ENCODE measurements around the gene D2HGDH. TPM values are rescaled to one million over a fixed set of nuclear protein-coding genes. Genes with fewer than 3 reads are reported as not detected.
"Not testable (repeated sequence)": the region's sequence is repeated elsewhere in the genome, so short reads cannot be mapped to it uniquely, and the experiment has no call there.

The D2HGDH gene
- total RNA-seq, 4 donors from 2014 or later = 15.9 to 39.6 (median 20.3) TPM

GRCh38 chr2:241777170-241777685 lies 42.8 kb downstream of the D2HGDH start:
- TF ChIP-seq POLR2A (IDR thresholded peaks at IDR 0.05) = no peak
- TF ChIP-seq, protein P1, sequence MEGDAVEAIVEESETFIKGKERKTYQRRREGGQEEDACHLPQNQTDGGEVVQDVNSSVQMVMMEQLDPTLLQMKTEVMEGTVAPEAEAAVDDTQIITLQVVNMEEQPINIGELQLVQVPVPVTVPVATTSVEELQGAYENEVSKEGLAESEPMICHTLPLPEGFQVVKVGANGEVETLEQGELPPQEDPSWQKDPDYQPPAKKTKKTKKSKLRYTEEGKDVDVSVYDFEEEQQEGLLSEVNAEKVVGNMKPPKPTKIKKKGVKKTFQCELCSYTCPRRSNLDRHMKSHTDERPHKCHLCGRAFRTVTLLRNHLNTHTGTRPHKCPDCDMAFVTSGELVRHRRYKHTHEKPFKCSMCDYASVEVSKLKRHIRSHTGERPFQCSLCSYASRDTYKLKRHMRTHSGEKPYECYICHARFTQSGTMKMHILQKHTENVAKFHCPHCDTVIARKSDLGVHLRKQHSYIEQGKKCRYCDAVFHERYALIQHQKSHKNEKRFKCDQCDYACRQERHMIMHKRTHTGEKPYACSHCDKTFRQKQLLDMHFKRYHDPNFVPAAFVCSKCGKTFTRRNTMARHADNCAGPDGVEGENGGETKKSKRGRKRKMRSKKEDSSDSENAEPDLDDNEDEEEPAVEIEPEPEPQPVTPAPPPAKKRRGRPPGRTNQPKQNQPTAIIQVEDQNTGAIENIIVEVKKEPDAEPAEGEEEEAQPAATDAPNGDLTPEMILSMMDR (IDR thresholded peaks at IDR 0.05 in 4 of 5, conservative IDR thresholded peaks at IDR 0.05 in 1 of 5) = no peak
- ATAC-seq = no peak
- DNase-seq = no peak
- no peaks in the 10 kb centered on the region for H3K4me1 ChIP-seq
- H3K4me3 ChIP-seq = no peak overlapping the region
- no peak overlapping the region for H3K27ac ChIP-seq
- H3K9me3 ChIP-seq = no peaks in the 10 kb centered on the region
- H3K36me3 ChIP-seq = no peaks in the 10 kb centered on the region
- intact Hi-C loops (cut with DNase I; ENCODE audit: low total_unique reads) = no loop called here
- H3K27me3 ChIP-seq = peaks cover 10 to 12% (median 11%) of the 10 kb centered on the region in 3 donors
- in situ Hi-C loops (cut with MboI; ENCODE audit: low sequenced_read_pairs in 4 of 4) = no loop called here

DNA sequence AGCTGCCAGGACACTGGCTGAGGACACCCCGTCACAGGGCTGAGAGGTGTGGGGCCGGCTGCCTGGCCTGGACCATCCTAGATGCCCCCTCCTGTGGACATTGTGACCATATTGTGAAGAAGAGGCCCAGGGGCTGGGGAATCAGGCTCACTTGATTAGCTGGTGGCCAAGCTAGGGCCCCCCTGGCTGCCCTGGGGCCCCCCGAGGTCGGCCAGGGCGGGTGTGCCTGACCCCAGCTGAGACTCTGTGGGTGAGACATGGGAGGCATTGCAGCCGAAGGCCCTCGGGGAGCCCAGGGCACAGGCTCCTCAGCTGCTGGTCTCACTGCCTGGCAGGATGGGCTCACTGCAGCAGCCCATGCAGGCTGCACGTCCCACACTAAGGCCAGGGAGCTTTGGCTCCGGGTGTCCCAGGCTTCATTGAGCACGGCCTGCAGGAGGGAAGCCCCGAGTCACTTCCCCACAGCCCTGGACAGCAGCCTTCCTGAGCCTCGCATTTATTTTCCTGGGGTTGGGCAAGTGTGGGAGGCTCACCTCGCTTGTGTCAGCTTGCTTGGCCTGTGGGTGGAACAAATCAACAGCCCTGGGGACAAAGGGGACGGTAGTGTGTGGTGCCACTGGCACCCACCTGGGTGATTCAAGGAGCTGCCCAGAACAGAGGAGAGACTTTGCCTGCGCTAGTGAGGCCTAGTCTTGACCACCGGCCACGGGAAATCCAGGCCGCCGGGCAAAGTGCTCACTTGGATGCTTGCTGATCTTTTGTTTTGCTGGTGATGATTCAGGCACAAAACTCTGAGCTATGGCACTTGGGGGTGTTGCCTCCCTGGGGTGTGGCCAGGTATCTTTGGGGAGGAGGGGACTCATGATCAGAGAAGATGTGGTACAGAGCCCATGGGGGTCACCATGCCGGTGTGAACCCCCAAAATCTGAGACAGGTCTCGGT lies 43.5 kb downstream of the D2HGDH start:
- in situ Hi-C loops (cut with MboI; ENCODE audit: low sequenced_read_pairs in 4 of 4) (no loop called here), intact Hi-C loops (cut with DNase I; ENCODE audit: low total_unique reads) (no loop called here)
- no peaks in the 10 kb centered on the region for H3K36me3 ChIP-seq
- ATAC-seq (no peak), DNase-seq (no peak)
- no peak overlapping the region for H3K27ac ChIP-seq
- no peaks in the 10 kb centered on the region for H3K9me3 ChIP-seq
- H3K4me3 ChIP-seq = no peak overlapping the region
- no peak for TF ChIP-seq POLR2A (IDR thresholded peaks at IDR 0.05)
- TF ChIP-seq, protein P1 (IDR thresholded peaks at IDR 0.05 in 4 of 5, conservative IDR thresholded peaks at IDR 0.05 in 1 of 5) = no peak
- H3K4me1 ChIP-seq = no peaks in the 10 kb centered on the region
- H3K27me3 ChIP-seq = peaks cover 10 to 12% (median 11%) of the 10 kb centered on the region in 3 donors

DNA sequence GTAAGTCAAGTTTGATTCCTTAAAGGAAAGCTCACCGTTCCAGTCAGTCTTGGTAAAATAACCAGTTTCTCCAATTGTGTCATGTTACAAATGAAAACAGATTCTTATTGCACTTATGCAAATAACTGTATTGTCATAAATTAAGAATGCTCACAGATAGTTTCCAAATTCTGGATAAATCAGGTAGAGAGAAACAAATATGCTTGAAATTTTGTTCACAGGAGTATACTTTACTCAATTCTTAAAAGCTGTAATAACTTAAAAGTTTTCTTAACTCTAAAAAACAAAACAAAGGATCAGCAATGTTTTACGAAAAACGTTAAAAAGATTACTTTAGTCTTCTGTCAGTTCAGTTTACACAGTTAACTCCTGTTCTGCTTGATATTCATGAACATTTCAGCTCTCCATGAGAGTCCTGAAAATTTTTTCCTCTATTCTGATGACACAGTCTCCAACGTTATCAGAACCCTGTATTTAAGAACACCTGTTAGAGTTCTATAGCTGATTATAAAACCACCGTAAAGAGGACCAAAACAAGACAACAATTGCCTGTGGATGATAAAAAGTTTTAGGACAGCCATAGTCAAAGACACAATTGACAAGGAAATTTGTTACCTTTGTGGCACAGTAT lies 46.6 kb downstream of the D2HGDH start:
- Histone ChIP-seq H3K27ac (no peak overlapping the region), H3K9me3 (no peaks in the 10 kb centered on the region), H3K36me3 (no peaks in the 10 kb centered on the region), H3K27me3 (no peaks in the 10 kb centered on the region), H3K4me3 (no peak overlapping the region), H3K4me1 (no peaks in the 10 kb centered on the region)
- ATAC-seq (no peak), DNase-seq (no peak)
- intact Hi-C loops (cut with DNase I; ENCODE audit: low total_unique reads) (no loop called here), in situ Hi-C loops (cut with MboI; ENCODE audit: low sequenced_read_pairs in 4 of 4) (no loop called here)
- TF ChIP-seq, protein P1 (IDR thresholded peaks at IDR 0.05 in 4 of 5, conservative IDR thresholded peaks at IDR 0.05 in 1 of 5) = no peak
- no peak for TF ChIP-seq POLR2A (IDR thresholded peaks at IDR 0.05)

GRCh38 chr2:241782053-241782452 lies 47.6 kb downstream of the D2HGDH start:
- H3K36me3 ChIP-seq; H3K4me1 ChIP-seq; intact Hi-C loops (cut with DNase I; ENCODE audit: low total_unique reads); H3K27me3 ChIP-seq; H3K9me3 ChIP-seq; H3K4me3 ChIP-seq; DNase-seq; ATAC-seq; H3K27ac ChIP-seq; in situ Hi-C loops (cut with MboI; ENCODE audit: low sequenced_read_pairs in 4 of 4): not testable (repeated sequence)

DNA sequence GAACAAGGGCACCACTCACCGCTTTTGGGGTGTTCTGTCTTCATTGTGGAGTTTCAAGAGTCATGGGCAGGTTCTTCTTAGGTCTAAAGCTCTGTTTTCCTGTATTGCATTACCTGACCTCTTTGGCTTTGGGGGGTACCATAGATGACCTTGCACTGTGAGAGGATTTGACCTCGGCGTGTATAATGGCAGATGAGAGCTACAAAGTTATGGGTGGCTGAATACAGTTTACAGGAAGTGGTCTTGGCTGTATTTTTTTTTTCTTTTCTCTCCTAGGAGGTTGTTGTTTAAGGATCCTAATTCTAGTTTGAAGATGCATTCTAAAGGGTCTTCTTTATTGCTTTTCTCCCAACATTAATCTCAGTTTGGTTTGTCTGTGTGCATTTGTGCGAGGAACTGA lies 53.7 kb downstream of the D2HGDH start:
- DNase-seq (no peak), ATAC-seq (no peak)
- in situ Hi-C loops (cut with MboI; ENCODE audit: low sequenced_read_pairs in 4 of 4) = no loop called here
- no peak for TF ChIP-seq POLR2A (IDR thresholded peaks at IDR 0.05)
- TF ChIP-seq, protein P1 (IDR thresholded peaks at IDR 0.05 in 4 of 5, conservative IDR thresholded peaks at IDR 0.05 in 1 of 5) = no peak
- no peak overlapping the region for H3K27ac ChIP-seq
- no peaks in the 10 kb centered on the region for H3K36me3 ChIP-seq
- no peaks in the 10 kb centered on the region for H3K4me1 ChIP-seq
- no peaks in the 10 kb centered on the region for H3K27me3 ChIP-seq
- no peaks in the 10 kb centered on the region for H3K9me3 ChIP-seq
- no peak overlapping the region for H3K4me3 ChIP-seq
- intact Hi-C loops (cut with DNase I; ENCODE audit: low total_unique reads) = no loop called here
